ENCODE results near the gene SINHCAF. TPM values are rescaled to one million over a fixed set of nuclear protein-coding genes. Genes with fewer than 3 reads are reported as not detected.
A peak's percentile ranks its signal among the peaks of the same experiment; 100 is the strongest.

The SINHCAF gene
- total RNA-seq, 3 donors from 2014 or later, result 11.8 to 76.5 (median 54.7) TPM

DNA sequence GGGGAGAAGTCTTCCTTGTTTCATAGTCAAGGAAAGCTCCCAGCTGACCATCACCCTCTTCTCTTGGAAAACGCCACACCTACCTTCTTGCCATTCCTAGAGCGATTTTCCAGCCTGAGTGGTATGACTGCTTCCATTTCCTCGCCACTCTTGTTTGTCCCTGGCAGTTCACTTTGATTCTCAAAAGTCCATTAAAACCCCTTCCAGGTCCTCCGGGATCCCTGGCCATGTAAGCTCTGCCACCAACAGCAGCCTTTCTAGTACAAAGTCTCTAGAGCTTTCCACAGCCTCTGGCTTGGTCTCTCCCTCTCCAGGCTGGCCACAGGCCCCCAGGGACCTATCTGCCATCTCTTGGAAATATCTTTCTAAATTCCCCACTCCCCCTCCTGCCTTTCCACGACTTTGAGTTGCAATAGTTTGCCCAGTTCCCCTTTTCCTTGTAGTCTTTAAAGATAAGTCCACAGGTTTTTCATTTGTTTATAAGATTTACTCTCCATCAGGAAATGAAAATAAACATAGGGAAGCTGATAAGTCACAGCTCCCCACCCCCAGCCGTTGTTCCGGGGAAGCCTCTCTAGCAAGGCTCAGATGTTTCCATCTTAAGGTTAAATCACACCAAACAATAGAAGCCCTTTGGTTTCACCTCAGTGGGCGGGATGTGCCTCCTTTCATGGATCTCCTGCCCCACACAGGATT, 42.9 kb upstream of the SINHCAF start:
- H3K27ac ChIP-seq, result no peak overlapping the region
- H3K4me3 ChIP-seq, result no peak overlapping the region
- DNase-seq (ENCODE audit: low spot score in 2 of 2), result no peak
- TF ChIP-seq POLR2AphosphoS5 (IDR thresholded peaks at IDR 0.05) (no peak), POLR2A (IDR thresholded peaks at IDR 0.05) (no peak)
- TF ChIP-seq, protein P1, sequence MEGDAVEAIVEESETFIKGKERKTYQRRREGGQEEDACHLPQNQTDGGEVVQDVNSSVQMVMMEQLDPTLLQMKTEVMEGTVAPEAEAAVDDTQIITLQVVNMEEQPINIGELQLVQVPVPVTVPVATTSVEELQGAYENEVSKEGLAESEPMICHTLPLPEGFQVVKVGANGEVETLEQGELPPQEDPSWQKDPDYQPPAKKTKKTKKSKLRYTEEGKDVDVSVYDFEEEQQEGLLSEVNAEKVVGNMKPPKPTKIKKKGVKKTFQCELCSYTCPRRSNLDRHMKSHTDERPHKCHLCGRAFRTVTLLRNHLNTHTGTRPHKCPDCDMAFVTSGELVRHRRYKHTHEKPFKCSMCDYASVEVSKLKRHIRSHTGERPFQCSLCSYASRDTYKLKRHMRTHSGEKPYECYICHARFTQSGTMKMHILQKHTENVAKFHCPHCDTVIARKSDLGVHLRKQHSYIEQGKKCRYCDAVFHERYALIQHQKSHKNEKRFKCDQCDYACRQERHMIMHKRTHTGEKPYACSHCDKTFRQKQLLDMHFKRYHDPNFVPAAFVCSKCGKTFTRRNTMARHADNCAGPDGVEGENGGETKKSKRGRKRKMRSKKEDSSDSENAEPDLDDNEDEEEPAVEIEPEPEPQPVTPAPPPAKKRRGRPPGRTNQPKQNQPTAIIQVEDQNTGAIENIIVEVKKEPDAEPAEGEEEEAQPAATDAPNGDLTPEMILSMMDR (IDR thresholded peaks at IDR 0.05), result no peak
- intact Hi-C loops (cut with DNase I; ENCODE audit: low total_unique reads), result no loop called here
- H3K36me3 ChIP-seq, result no peaks in the 10 kb centered on the region
- H3K9me3 ChIP-seq, result no peaks in the 10 kb centered on the region
- no peaks in the 10 kb centered on the region for H3K4me1 ChIP-seq
- H3K27me3 ChIP-seq, result no peaks in the 10 kb centered on the region

DNA sequence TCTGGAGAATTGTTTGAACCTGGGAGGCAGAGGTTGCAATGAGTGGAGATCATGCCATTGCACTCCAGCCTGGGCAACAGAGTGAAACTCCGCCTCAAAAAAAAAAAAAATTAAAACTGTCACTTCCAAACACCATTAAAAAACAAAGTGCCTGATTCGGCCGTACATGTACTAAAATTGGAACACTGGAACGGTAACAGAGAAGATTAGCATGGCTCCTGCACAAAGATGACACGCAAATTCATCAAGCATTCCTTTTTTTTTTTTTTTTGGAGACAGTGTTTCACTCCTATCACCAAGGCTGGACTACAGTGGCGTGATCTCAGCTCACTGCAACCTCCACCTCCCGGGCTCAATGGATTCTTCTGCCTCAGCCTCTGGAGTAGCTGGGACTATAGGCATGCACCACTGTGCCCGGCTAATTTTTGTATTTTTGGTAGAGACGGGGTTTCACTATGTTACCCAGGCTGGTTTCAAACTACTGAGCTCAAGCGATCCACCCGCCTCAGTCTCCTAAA, 40.2 kb upstream of the SINHCAF start:
- Histone ChIP-seq H3K9me3 (no peaks in the 10 kb centered on the region), H3K4me1 (no peaks in the 10 kb centered on the region), H3K27ac (no peak overlapping the region), H3K4me3 (no peak overlapping the region), H3K36me3 (no peaks in the 10 kb centered on the region), H3K27me3 (no peaks in the 10 kb centered on the region)
- intact Hi-C loops (cut with DNase I; ENCODE audit: low total_unique reads), result no loop called here
- no peak for DNase-seq (ENCODE audit: low spot score in 2 of 2)
- no peak for TF ChIP-seq POLR2AphosphoS5 (IDR thresholded peaks at IDR 0.05)
- TF ChIP-seq POLR2A (IDR thresholded peaks at IDR 0.05), result no peak
- TF ChIP-seq, protein P1 (IDR thresholded peaks at IDR 0.05), result no peak

DNA sequence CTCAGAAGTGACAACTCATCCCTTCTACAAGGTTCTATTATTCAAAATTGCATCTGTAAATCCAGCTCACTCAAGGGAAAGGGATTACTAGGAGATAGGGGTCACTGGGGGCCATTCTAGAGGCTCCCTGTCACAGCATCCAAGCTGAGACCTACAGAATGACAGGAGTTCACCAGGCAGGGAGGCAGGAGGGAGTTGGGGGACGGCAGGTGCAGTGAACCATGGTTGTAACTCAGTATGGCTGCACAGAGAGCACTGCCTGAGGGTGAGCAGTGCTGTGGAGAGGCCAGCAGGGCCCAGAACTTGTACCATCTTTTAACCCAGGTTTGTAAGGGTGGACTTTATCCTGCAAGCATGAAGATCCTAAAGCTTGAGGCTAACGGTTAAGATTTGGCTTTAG, 37.9 kb upstream of the SINHCAF start:
- no peak for TF ChIP-seq POLR2A (IDR thresholded peaks at IDR 0.05)
- TF ChIP-seq, protein P1 (IDR thresholded peaks at IDR 0.05), result no peak
- intact Hi-C loops (cut with DNase I; ENCODE audit: low total_unique reads), result no loop called here
- Histone ChIP-seq H3K9me3 (no peaks in the 10 kb centered on the region), H3K36me3 (no peaks in the 10 kb centered on the region), H3K4me3 (no peak overlapping the region), H3K27ac (no peak overlapping the region), H3K4me1 (no peaks in the 10 kb centered on the region), H3K27me3 (no peaks in the 10 kb centered on the region)
- no peak for DNase-seq (ENCODE audit: low spot score in 2 of 2)

DNA sequence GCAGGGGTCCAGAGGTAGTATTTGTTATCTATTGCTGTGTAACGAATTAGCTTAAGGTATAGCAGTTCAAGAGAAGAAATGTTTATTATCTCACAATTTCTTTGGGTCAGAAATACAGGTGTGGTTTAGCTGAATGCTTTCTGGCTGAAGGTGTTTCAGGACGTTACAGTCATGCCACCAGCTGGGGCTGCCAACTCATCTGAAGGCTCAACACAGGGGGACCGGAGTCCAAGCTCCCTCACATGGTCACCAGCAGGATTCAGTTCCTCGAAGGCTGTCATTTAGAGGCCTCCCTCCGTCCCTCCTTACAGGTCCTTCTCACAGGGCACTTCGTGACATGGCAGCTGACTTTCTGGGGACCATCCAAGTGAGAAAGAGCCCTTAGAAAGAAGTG, 37.5 kb upstream of the SINHCAF start:
- no peaks in the 10 kb centered on the region for H3K36me3 ChIP-seq
- intact Hi-C loops (cut with DNase I; ENCODE audit: low total_unique reads), result no loop called here

More for the DNA sequence above, 37.5 kb upstream of the SINHCAF start:
- no peak for DNase-seq (ENCODE audit: low spot score in 2 of 2)
- Histone ChIP-seq H3K4me1 (no peaks in the 10 kb centered on the region), H3K4me3 (no peak overlapping the region), H3K27me3 (no peaks in the 10 kb centered on the region), H3K27ac (peak overlapping the region; percentile 23 to 59), H3K9me3 (no peaks in the 10 kb centered on the region)
- TF ChIP-seq POLR2A (IDR thresholded peaks at IDR 0.05), result no peak
- TF ChIP-seq, protein P1 (IDR thresholded peaks at IDR 0.05), result no peak
- no peak for TF ChIP-seq POLR2AphosphoS5 (IDR thresholded peaks at IDR 0.05)

Data from breast epithelium (tissue), 4 donors.